NCI-H128 (cell line): ENCODE measurements around the gene CLMN.

Experiments
- DNase-seq: peaks from one replicate; lab custom pipeline; 2025; ENCODE audit not compliant: unreplicated experiment; lab: John Stamatoyannopoulos, UW

CLMN gene

GRCh38 chr14:95304342-95304741, 15.4 kb downstream of the CLMN start:
- no peak for DNase-seq

DNA sequence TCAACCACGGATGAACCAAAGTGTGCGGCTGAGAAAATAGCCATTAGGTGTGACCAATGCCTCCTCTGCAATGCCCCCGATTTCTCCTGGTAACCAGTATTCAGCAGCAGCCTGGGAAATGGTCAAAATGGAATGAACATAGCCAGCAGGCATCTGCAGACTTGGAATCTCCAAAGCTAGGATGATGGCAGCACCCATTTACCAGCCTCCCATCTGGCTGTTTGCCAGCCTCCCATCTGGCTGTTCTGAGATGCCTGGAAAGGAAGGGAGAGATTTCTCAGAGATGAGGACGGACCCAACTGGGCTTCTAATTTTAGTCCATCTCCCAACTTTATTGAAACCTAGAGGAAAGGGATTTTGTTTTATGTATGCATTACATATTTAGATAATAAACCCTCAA, 16.2 kb downstream of the CLMN start:
- DNase-seq: no peak

- DNase-seq: no peak
Measured at GRCh38 chr14:95302667-95303506, 16.8 kb downstream of the CLMN start.

DNA sequence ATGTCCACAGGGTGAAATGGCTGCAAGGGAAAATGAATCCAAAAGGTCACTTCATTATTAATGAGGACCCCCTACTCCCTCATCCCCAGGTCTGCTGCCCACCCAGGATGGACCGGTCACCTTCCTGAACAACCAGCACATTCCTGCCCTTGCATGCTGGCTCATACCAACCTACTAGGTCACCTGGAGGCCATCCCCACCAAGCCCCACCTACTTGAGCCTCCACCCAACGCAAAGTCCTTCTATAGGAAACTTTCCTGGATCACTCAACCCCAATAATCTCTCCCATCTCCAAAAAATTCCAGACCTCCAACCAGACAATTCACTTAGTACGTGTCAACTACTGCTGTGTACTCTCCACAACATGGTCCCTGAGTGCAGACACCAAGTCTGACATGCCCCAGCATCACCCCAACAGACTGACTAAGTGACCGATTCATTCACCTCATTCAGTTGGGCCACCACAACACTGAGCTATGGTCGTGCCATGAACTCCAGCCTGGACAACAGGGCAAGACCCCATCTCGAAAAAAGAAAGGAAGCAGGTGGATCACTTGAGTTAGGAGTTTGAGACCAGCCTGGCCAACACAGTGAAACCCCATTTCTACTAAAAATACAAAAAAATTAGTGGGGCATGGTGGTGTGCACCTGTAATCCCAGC, 18.1 kb downstream of the CLMN start:
- DNase-seq: no peak

GRCh38 chr14:95300697-95301526, 18.8 kb downstream of the CLMN start:
- DNase-seq: no peak

DNA sequence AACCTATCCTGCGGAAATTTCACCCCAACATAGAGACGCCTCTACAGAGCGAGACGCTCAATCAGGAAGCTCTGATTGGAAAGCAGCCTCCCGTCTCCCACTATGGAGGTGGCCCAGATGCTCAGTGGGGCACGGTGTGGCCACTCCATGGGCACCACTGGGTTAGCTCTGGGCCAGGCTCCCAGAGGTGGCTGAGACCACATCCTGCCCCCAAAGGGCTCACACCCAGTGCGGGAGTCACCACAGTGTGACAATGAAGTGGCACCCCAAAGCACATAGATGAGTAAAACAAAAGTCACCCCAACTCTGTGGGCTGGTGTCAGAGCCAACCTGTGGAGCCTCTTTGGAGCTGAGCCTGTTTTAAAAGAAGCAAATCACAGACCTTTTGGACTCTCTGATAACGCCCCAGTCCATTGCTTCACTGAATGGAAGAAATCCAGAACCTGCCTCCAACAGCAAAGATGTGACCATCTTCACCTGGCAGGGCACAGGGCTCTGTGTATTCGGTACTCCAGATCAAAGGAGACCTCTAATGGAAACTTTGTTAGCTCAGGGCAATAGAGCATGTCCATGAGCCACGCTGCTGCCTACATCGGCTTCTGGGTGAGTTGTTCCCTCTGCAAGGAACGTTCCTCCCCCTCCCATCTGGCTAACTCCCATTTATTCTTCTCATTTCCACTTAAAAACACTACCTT, 19.6 kb downstream of the CLMN start:
- DNase-seq: no peak

DNA sequence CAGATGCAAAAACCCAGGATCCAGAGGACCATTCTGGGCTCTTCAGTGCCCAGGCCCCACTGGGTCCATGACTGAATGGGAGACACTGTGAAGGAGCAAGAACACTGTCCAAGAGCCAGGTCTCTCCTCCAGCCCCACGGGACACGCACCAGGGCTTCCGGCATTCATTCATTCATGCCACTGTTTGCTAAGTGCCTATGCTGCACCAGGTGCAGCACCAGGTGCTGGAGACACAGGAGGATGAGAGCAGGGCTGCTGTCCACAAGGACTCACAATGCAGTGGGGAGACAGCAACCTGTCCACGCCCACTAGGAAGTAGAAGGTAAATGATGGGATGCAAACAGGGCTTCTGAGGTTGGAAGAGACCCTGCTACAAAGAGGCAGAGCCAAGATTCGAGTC, 20.4 kb downstream of the CLMN start:
- DNase-seq: no peak

DNA sequence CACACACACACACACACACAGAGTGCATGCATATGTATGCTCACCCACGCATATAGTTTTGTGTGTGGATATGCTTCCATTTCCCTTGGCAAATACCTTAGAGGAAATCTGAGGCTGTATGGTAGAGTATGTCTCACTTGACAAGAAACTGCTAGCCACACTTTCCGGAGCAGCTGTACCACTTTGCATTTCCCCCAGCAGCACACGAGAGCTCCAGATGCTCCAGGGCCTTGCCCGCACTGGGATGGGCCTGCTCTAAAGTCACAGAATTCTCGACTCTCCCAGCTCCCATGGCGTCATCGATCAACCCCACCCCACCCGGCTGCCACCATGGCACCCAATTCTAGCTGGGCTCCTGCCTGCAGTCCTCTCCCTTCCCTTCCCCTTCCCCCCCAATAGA, 21.9 kb downstream of the CLMN start:
- no peak for DNase-seq

- no peak for DNase-seq
Measured at GRCh38 chr14:95296966-95297365, 22.7 kb downstream of the CLMN start.

DNA sequence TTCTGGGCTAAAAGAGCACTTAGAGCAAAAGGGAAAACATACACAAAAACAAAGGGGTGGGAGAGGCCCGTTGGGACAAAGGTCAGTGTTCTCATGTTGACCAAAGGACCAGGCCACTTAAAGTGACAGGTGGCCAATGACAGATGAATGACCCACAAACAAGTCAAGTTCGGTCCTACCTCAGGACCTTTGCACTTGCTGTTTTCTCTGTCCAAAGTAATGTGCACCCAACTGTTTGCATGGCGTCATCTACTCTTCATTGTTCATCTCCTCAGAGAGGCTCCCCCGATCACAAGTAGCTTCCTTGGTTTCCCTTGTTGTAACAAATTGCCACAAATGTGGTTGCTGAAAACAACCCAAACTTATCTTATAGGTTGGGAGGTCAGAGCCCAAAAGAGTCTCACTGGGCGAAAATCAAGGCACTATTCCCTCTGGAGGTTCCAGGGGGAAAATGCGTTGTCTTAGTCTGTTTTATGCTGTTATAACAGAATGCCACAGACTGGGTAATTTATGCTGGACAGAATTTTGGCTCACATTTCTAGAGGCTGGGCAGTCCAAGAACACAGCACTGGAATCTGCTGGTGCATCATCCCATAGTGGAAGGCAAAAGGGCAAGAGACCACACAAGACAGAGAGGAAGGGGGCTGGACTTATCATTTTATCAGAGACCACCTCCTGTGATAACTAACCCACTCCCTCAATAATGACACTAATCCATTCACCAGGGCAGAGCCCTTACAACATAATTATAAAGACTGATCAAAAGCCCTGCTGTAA, 23.9 kb downstream of the CLMN start:
- no peak for DNase-seq

DNA sequence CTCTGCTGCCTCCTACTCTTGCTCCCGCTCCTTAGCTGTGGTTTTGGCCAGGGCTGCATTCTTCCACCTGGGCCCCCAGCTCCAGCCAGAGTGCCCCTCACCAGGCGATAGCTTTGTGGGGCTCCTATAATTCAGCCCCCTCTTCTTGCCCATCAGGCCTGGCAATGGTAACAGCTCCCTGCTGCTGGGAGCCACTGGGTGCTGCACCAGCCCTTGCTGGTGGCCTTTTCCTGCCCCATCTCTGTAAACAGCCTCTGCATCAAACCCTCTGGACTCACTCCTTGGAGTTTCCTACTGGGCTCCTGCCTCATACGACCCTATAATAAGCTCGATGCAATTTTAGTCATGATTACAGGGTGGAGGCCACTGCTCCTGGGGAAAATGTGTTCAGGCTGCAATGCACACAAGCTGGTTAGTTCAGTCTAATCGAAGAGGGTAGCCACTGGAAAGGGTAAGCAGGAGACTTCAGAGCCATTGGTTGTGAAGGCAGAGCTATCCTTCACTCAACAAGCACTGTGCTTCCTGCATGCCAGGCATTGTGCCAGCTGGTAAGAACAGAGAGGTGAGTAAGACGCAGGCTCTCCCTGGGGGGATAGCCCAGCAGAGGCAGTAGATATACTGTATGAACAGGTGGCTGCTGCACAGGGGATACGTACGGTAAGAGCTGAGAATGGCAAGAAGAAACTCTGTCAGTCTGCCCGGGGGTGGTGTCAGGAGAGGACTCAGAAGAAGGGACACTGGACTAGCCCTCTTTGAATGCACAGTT, 24.7 kb downstream of the CLMN start:
- DNase-seq: no peak

GRCh38 chr14:95294320-95294719, 25.4 kb downstream of the CLMN start:
- no peak for DNase-seq

DNA sequence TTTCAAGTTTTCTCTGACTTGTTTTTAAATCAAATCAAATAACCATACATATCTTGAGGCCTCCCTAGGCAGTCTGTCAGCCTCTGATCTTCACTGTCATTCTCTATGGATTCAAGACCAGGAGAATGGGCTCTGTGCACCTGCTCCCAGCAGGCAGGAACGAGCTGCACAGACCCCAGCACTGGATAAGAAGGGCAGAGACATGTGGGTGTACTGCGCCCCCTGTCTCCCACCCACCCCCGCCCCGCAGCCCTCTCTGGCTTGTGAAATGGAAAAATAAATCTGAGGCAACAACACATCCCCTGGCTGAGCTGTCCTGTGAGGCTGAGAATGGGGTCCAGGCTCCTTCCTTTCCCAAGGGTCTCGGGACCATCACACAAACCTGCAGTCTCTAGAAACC, 26.3 kb downstream of the CLMN start:
- DNase-seq: no peak

DNA sequence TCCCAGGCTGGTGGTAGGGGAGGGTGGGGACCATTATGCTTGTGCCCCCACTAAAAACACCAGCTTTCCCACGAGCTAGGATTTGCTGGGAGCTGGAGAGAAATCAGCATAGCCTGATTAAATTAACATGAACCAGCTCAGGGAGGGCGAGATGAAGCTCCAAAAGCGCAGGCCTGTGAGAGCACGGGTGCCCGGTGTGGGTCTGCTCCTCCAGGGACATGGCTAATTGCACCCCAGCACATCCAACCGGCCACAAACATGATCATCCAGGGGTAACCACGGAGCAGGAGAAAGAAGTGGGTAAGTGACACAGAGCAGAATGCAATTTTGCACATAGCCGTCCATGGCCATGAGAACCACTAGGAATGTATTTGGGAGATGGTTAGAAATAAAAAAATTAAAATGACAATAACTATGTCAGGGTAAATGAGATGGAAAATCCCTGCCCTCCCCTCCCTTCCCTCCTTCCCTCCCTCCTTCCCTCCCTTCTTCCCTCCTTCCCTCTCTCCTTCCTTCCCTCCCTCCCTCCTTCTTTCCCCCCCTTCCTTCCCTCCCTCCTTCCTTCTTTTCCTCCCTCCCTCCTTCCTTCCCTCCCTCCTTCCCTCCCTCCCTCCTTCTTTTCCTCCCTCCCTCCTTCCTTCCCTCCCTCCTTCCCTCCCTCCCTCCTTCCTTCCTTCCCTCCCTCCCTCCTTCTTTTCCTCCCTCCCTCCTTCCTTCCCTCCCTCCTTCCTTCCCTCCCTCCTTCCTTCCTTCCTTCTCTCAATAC, 26.9 kb downstream of the CLMN start:
- DNase-seq: no peak

- no peak for DNase-seq
Measured at GRCh38 chr14:95291859-95292542, 27.7 kb downstream of the CLMN start.

GRCh38 chr14:95290871-95291431, 28.8 kb downstream of the CLMN start:
- DNase-seq: peak; percentile 73

GRCh38 chr14:95290021-95290420, 29.7 kb downstream of the CLMN start:
- no peak for DNase-seq
